Osteocyte (in vitro differentiated cells): Measurements from ENCODE around the gene SLC9A4. TPM values are rescaled to one million over a fixed set of nuclear protein-coding genes. Genes with fewer than 3 reads are reported as not detected.

Source experiments
- DNase-seq: peaks from one replicate; pipeline ENCODE4 v3.0.0; 2021; ENCODE audit warnings: mixed read lengths; ENCODE audit not compliant: unreplicated experiment; ENCODE audit errors: extremely low spot score
- H3K27ac Mint-ChIP-seq: one replicate; pipeline ENCODE4 v1.8.0; 2021; ENCODE audit warnings: mild to moderate bottlenecking, mixed read lengths; ENCODE audit not compliant: unreplicated experiment
- H3K27me3 Mint-ChIP-seq: one replicate; pipeline ENCODE4 v1.8.0; 2021; ENCODE audit warnings: mixed read lengths; ENCODE audit not compliant: unreplicated experiment
- H3K36me3 Mint-ChIP-seq: one replicate; pipeline ENCODE4 v1.8.0; 2021; ENCODE audit warnings: mixed read lengths; ENCODE audit not compliant: unreplicated experiment
- H3K4me1 Mint-ChIP-seq: one replicate; pipeline ENCODE4 v1.8.0; 2021; ENCODE audit warnings: mixed read lengths; ENCODE audit not compliant: unreplicated experiment
- H3K4me3 Mint-ChIP-seq: one replicate; pipeline ENCODE4 v1.8.0; 2021; ENCODE audit warnings: mild to moderate bottlenecking, moderate library complexity, mixed read lengths; ENCODE audit not compliant: unreplicated experiment
- H3K9me3 Mint-ChIP-seq: one replicate; pipeline ENCODE4 v1.8.0; 2021; ENCODE audit warnings: mixed read lengths; ENCODE audit not compliant: unreplicated experiment
- total RNA-seq: library from RNA; stranded (reverse); gene quantifications from 2 replicates; pipeline ENCODE4 v1.2.1, GENCODE V29; 2021
- TF ChIP-seq, protein P1 (sequence below): fragments of 200-600 bp; sonication (generic); IDR thresholded peaks from 2 replicates; pipeline ENCODE4 v1.5.0; 2021; ENCODE audit warnings: antibody characterized with exemption, mild to moderate bottlenecking, moderate library complexity

SLC9A4 gene
- total RNA-seq, 1 donor from 2014 or later: not detected

DNA sequence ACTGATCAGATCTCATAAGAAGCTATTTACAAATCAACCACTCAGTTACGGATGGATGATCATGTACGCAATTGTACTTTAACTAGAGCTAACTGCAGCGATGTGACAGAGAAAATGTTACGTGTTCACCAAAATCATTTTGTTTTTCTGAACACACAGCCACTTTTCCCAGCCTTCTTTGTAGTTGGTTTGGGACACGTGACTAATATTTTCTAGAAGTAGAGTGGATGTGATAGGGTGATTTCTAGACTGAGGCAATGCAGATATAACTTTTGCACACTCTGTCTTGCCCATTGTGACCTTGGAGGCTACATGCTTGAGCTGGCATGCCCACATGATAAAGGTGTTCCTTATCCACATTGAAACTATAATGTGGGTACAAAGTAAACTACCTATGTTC, 9.9 kb upstream of the SLC9A4 start:
- no peak overlapping the region for H3K4me3 Mint-ChIP-seq
- H3K9me3 Mint-ChIP-seq: no peaks in the 10 kb centered on the region
- no peaks in the 10 kb centered on the region for H3K36me3 Mint-ChIP-seq
- H3K27ac Mint-ChIP-seq: no peak overlapping the region
- peaks cover 51% of the 10 kb centered on the region for H3K27me3 Mint-ChIP-seq
- TF ChIP-seq, protein P1, sequence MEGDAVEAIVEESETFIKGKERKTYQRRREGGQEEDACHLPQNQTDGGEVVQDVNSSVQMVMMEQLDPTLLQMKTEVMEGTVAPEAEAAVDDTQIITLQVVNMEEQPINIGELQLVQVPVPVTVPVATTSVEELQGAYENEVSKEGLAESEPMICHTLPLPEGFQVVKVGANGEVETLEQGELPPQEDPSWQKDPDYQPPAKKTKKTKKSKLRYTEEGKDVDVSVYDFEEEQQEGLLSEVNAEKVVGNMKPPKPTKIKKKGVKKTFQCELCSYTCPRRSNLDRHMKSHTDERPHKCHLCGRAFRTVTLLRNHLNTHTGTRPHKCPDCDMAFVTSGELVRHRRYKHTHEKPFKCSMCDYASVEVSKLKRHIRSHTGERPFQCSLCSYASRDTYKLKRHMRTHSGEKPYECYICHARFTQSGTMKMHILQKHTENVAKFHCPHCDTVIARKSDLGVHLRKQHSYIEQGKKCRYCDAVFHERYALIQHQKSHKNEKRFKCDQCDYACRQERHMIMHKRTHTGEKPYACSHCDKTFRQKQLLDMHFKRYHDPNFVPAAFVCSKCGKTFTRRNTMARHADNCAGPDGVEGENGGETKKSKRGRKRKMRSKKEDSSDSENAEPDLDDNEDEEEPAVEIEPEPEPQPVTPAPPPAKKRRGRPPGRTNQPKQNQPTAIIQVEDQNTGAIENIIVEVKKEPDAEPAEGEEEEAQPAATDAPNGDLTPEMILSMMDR: no peak
- H3K4me1 Mint-ChIP-seq: no peaks in the 10 kb centered on the region
- peak; percentile 2 for DNase-seq

DNA sequence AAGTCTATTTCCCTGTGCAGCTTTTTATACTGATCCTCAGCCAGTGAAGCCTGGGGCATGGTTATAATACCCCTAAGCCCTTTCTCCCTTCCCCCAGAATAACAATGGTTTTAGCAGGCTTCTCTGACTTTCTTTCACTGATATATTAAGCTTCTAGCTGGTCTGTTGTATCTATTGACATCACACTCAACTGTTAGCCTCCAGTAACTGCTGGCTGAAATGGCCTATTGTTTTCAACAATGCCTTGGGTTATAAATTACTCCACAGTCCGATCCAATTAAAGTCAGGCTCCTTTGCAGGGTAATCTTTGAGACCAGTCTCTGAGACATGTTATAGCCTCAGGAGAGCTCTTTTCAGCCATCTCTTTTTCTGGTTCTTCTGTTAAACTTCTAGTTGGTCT, 2.9 kb upstream of the SLC9A4 start:
- peaks cover 31% of the 10 kb centered on the region for H3K27me3 Mint-ChIP-seq
- peak; percentile 0 for DNase-seq
- peaks cover 13% of the 10 kb centered on the region for H3K9me3 Mint-ChIP-seq
- H3K27ac Mint-ChIP-seq: no peak overlapping the region
- TF ChIP-seq, protein P1: no peak
- no peak overlapping the region for H3K4me3 Mint-ChIP-seq
- no peaks in the 10 kb centered on the region for H3K4me1 Mint-ChIP-seq
- H3K36me3 Mint-ChIP-seq: no peaks in the 10 kb centered on the region

DNA sequence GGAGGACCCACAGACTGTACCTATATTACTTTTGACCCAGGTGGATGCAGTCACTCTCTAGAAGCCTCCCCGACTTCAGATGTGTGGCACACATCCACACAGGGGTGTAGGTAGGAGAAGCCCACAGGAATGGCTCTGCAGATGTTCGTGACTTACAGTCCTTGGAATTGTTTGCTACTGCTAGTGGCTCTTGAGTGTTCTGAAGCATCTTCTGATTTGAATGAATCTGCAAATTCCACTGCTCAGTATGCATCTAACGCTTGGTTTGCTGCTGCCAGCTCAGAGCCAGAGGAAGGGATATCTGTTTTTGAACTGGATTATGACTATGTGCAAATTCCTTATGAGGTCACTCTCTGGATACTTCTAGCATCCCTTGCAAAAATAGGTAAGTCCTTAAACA, 605 bp downstream of the SLC9A4 start:
- TF ChIP-seq, protein P1: no peak
- H3K4me3 Mint-ChIP-seq: no peak overlapping the region
- no peak overlapping the region for H3K27ac Mint-ChIP-seq
- DNase-seq: peak; percentile 23
- H3K27me3 Mint-ChIP-seq: peaks cover 50% of the 10 kb centered on the region
- H3K36me3 Mint-ChIP-seq: no peaks in the 10 kb centered on the region
- H3K4me1 Mint-ChIP-seq: no peaks in the 10 kb centered on the region
- H3K9me3 Mint-ChIP-seq: peaks cover 13% of the 10 kb centered on the region

DNA sequence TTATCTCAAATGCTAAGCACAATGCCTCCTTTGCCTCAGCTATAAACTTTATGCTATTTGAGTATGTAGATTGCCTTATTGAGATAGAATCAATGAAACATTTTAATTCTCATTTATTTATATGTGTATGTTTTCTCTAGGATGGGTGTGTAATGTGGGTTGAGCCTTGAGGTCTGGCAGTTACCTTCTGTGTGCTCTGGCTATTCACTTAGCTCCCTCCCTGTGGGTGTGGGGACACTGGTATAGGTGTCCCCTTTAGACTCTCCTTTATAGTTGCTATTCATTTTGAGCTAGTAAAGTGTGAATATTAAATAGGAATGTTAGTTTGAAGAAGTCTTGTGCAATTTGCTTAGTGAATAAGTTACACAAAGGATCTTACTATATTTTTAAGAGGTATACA, 1.8 kb downstream of the SLC9A4 start:
- H3K4me3 Mint-ChIP-seq: no peak overlapping the region
- DNase-seq: no peak
- H3K27me3 Mint-ChIP-seq: peaks cover 52% of the 10 kb centered on the region
- TF ChIP-seq, protein P1: no peak
- H3K9me3 Mint-ChIP-seq: peaks cover 7% of the 10 kb centered on the region
- H3K27ac Mint-ChIP-seq: no peak overlapping the region
- no peaks in the 10 kb centered on the region for H3K36me3 Mint-ChIP-seq
- H3K4me1 Mint-ChIP-seq: no peaks in the 10 kb centered on the region

DNA sequence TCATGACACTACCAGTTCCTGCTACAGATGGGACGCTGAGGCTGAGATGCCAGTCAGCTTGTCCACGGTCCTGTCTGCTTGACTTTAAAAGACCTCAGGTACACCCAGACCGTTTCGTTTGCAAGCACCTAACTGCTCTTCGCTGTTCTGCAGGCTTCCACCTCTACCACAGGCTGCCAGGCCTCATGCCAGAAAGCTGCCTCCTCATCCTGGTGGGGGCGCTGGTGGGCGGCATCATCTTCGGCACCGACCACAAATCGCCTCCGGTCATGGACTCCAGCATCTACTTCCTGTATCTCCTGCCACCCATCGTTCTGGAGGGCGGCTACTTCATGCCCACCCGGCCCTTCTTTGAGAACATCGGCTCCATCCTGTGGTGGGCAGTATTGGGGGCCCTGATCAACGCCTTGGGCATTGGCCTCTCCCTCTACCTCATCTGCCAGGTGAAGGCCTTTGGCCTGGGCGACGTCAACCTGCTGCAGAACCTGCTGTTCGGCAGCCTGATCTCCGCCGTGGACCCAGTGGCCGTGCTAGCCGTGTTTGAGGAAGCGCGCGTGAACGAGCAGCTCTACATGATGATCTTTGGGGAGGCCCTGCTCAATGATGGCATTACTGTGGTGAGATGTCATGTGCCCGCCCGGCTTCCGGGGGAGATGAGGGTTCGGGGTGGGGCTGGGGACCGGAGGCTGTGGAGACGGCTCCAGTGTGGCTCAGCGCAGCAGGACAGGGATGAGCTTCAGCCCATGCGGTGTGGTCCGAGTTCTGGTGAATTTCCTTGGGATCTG, 5.9 kb downstream of the SLC9A4 start:
- H3K9me3 Mint-ChIP-seq: no peaks in the 10 kb centered on the region
- no peaks in the 10 kb centered on the region for H3K36me3 Mint-ChIP-seq
- H3K4me1 Mint-ChIP-seq: no peaks in the 10 kb centered on the region
- no peak overlapping the region for H3K27ac Mint-ChIP-seq
- TF ChIP-seq, protein P1: no peak
- no peak overlapping the region for H3K4me3 Mint-ChIP-seq
- peaks cover 46% of the 10 kb centered on the region for H3K27me3 Mint-ChIP-seq
- peak; percentile 82 for DNase-seq
